SK-N-SH treated with all-trans-retinoic acid at 6 μM for 48 hours (cell line): ENCODE measurements around the gene PARVG.

Experiments used
- ATAC-seq: fragments of 200-7000 bp; cut with Tn5 transposase; 3 replicates; pipeline ENCODE4 v1.9.1; 2020; ENCODE audit warnings: mild to moderate bottlenecking, moderate library complexity
- ARNTL ChIP-seq: fragments of 450-650 bp; formaldehyde crosslinking; IDR thresholded peaks from 2 replicates; pipeline ENCODE4 v1.5.0; 2020; ENCODE audit warnings: low read depth, mild to moderate bottlenecking, moderate library complexity, borderline replicate concordance
- BACH2 ChIP-seq: fragments of 250-450 bp; sonication (Bioruptor Pico); IDR thresholded peaks from 2 replicates; pipeline ENCODE4 v1.9.0; 2021; ENCODE audit warnings: mild to moderate bottlenecking, borderline replicate concordance
- CSDC2 ChIP-seq: fragments of 250-450 bp; sonication (Bioruptor Pico); IDR thresholded peaks from 2 replicates; pipeline ENCODE4 v1.5.0; 2020; ENCODE audit warnings: mild to moderate bottlenecking, moderate library complexity
- CSRNP3 ChIP-seq: fragments of 250-450 bp; sonication (Bioruptor Pico); IDR thresholded peaks from 2 replicates; pipeline ENCODE4 v1.5.1; 2021; ENCODE audit warnings: mild to moderate bottlenecking, moderate library complexity
- ESRRG ChIP-seq: fragments of 250-450 bp; sonication (Bioruptor Pico); IDR thresholded peaks from 2 replicates; pipeline ENCODE4 v1.6.1; 2021; ENCODE audit warnings: mild to moderate bottlenecking
- GLIS3 ChIP-seq: fragments of 250-450 bp; sonication (Bioruptor Pico); IDR thresholded peaks from 2 replicates; pipeline ENCODE4 v1.5.0; 2020; ENCODE audit warnings: mild to moderate bottlenecking, moderate library complexity
- ISL1 ChIP-seq: fragments of 250-450 bp; sonication (Bioruptor Pico); IDR thresholded peaks from 2 replicates; pipeline ENCODE4 v2.1.2; 2022; ENCODE audit warnings: mild to moderate bottlenecking, moderate library complexity
- PATZ1 ChIP-seq: fragments of 250-450 bp; sonication (Bioruptor Pico); IDR thresholded peaks from 2 replicates; pipeline ENCODE4 v1.8.0; 2020; ENCODE audit warnings: mild to moderate bottlenecking, moderate library complexity, borderline replicate concordance
- PPARA ChIP-seq: fragments of 250-450 bp; sonication (Bioruptor Pico); IDR thresholded peaks from 2 replicates; pipeline ENCODE4 v1.5.0; 2020; ENCODE audit warnings: mild to moderate bottlenecking, borderline replicate concordance
- RARB ChIP-seq: fragments of 250-450 bp; sonication (Bioruptor Pico); IDR thresholded peaks from 2 replicates; pipeline ENCODE4 v1.8.0; 2021; ENCODE audit warnings: mild to moderate bottlenecking, moderate library complexity
- SNAI2 ChIP-seq: fragments of 250-450 bp; sonication (Bioruptor Pico); IDR thresholded peaks from 2 replicates; pipeline ENCODE4 v1.5.0; 2020; ENCODE audit warnings: mild to moderate bottlenecking, moderate library complexity
- TCF4 ChIP-seq: fragments of 250-450 bp; sonication (Bioruptor Pico); IDR thresholded peaks from 2 replicates; pipeline ENCODE4 v1.8.0; 2021; ENCODE audit warnings: mild to moderate bottlenecking, moderate library complexity, borderline replicate concordance
- TOX ChIP-seq: fragments of 250-450 bp; sonication (Bioruptor Pico); IDR thresholded peaks from 2 replicates; pipeline ENCODE4 v1.8.0; 2021; ENCODE audit warnings: mild to moderate bottlenecking, moderate library complexity, borderline replicate concordance
- TSHZ2 ChIP-seq: fragments of 250-450 bp; sonication (Bioruptor Pico); IDR thresholded peaks from 2 replicates; pipeline ENCODE4 v1.5.0; 2020; ENCODE audit warnings: mild to moderate bottlenecking, moderate library complexity
- ZC3H10 ChIP-seq: fragments of 250-450 bp; sonication (Bioruptor Pico); IDR thresholded peaks from 2 replicates; pipeline ENCODE4 v1.5.1; 2021; ENCODE audit warnings: mild to moderate bottlenecking, moderate library complexity
- ZFP3 ChIP-seq: fragments of 250-450 bp; sonication (Bioruptor Pico); IDR thresholded peaks from 2 replicates; pipeline ENCODE4 v1.5.0; 2020; ENCODE audit warnings: mild to moderate bottlenecking, moderate library complexity
- ZFP30 ChIP-seq: fragments of 450-650 bp; formaldehyde crosslinking; IDR thresholded peaks from 2 replicates; pipeline ENCODE4 v1.5.0; 2022; ENCODE audit warnings: mild to moderate bottlenecking, moderate library complexity
- ZNF565 ChIP-seq: fragments of 450-650 bp; formaldehyde crosslinking; conservative IDR thresholded peaks from 2 replicates; pipeline ENCODE4 v1.5.0; 2020; ENCODE audit warnings: low read depth, mild to moderate bottlenecking, moderate library complexity
- ZNF70 ChIP-seq: fragments of 450-650 bp; formaldehyde crosslinking; IDR thresholded peaks from 2 replicates; pipeline ENCODE4 v1.5.0; 2020; ENCODE audit warnings: mild to moderate bottlenecking, moderate library complexity
- ZNF8 ChIP-seq: fragments of 450-650 bp; formaldehyde crosslinking; IDR thresholded peaks from 2 replicates; pipeline ENCODE4 v1.5.0; 2020; ENCODE audit warnings: mild to moderate bottlenecking, moderate library complexity
- TF ChIP-seq, protein P1 (sequence below): fragments of 250-450 bp; sonication (Bioruptor Pico); IDR thresholded peaks from 2 replicates; pipeline ENCODE4 v1.5.1; 2020; ENCODE audit warnings: low read depth, mild to moderate bottlenecking, moderate library complexity

PARVG gene

GRCh38 chr22:44186737-44187136 is 6.0 kb downstream of the PARVG start:
- no peak for TF ChIP-seq TCF4
- no peak for ATAC-seq

- ATAC-seq = no peak
- TF ChIP-seq ZFP3 (CRISPR knock-in tag) (no peak), GLIS3 (CRISPR knock-in tag) (no peak), RARB (CRISPR knock-in tag) (no peak), TOX (CRISPR knock-in tag) (no peak), BACH2 (CRISPR knock-in tag) (no peak), ZNF565 (CRISPR knock-in tag) (no peak), SNAI2 (CRISPR knock-in tag) (no peak), ARNTL (CRISPR knock-in tag) (no peak), ISL1 (no peak), ZNF70 (CRISPR knock-in tag) (no peak)
Measured at GRCh38 chr22:44187652-44188230, 7.0 kb downstream of the PARVG start.

DNA sequence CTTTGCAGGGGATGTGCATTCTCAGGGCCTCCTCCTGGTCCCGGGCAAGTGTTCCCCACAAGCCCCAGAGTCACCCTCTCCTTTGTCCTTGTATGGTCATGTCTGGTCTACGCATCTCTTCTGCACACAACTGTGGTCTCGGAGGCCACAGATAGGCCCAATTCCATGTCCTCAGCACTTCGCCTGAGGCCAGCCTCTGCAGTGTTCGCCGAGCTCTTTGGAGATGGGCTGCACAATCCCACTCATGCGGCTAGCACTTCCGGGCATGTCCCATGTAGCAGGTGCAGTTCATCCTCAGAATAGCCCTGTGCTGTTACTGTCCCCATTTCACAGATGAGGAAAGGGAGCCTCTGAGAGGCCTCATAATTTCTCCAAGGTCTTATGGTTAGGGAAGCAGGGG is 7.6 kb downstream of the PARVG start:
- TF ChIP-seq BACH2 (CRISPR knock-in tag) (no peak), ZC3H10 (no peak), ARNTL (CRISPR knock-in tag) (no peak), TSHZ2 (CRISPR knock-in tag) (no peak), ZNF70 (CRISPR knock-in tag) (no peak), CSDC2 (no peak)
- TF ChIP-seq, protein P1, sequence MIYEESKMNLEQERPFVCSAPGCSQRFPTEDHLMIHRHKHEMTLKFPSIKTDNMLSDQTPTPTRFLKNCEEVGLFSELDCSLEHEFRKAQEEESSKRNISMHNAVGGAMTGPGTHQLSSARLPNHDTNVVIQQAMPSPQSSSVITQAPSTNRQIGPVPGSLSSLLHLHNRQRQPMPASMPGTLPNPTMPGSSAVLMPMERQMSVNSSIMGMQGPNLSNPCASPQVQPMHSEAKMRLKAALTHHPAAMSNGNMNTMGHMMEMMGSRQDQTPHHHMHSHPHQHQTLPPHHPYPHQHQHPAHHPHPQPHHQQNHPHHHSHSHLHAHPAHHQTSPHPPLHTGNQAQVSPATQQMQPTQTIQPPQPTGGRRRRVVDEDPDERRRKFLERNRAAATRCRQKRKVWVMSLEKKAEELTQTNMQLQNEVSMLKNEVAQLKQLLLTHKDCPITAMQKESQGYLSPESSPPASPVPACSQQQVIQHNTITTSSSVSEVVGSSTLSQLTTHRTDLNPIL (CRISPR knock-in tag) = no peak
- ATAC-seq = no peak

- no peak for ATAC-seq
- no peak for TF ChIP-seq ZFP3 (CRISPR knock-in tag)
- no peak for TF ChIP-seq PATZ1 (CRISPR knock-in tag)
- TF ChIP-seq ZNF8 (CRISPR knock-in tag) = no peak
- no peak for TF ChIP-seq BACH2 (CRISPR knock-in tag)
- no peak for TF ChIP-seq GLIS3 (CRISPR knock-in tag)
- no peak for TF ChIP-seq ARNTL (CRISPR knock-in tag)
- no peak for TF ChIP-seq CSRNP3 (CRISPR knock-in tag)
- no peak for TF ChIP-seq SNAI2 (CRISPR knock-in tag)
- no peak for TF ChIP-seq TCF4
- TF ChIP-seq ESRRG (CRISPR knock-in tag) = no peak
- TF ChIP-seq TOX (CRISPR knock-in tag) = no peak
- TF ChIP-seq TSHZ2 (CRISPR knock-in tag) = no peak
- no peak for TF ChIP-seq PPARA
- TF ChIP-seq RARB (CRISPR knock-in tag) = no peak
- TF ChIP-seq, protein P1 (CRISPR knock-in tag) = no peak
- no peak for TF ChIP-seq ZC3H10
- no peak for TF ChIP-seq ZFP30
- TF ChIP-seq ISL1 = no peak
- TF ChIP-seq ZNF565 (CRISPR knock-in tag) = no peak
Measured at GRCh38 chr22:44188986-44189630, 8.4 kb downstream of the PARVG start.
